HepG2 (cell line): ENCODE data around the gene GDNF. TPM values are rescaled to one million over a fixed set of nuclear protein-coding genes. Genes with fewer than 3 reads are reported as not detected.

ENCODE experiments used
- ATAC-seq: fragments of 200-7000 bp; cut with Tn5 transposase; 3 replicates; pipeline ENCODE4 v1.9.1; 2020; ENCODE audit warnings: mild to moderate bottlenecking, moderate library complexity
- BruUV-seq: library from RNA; stranded (reverse); fragments of 400-500 nt; replicated peaks from 2 replicates; lab custom pipeline; 2021; lab: Mats Ljungman, UMichigan
- CTCF ChIA-PET: fragments of 300-600 bp; formaldehyde crosslinking; extraction: SDS; loops from one replicate; lab custom pipeline; 2021; ENCODE audit warnings: low total read pairs, inconsistent platforms, low intra/inter-chr PET ratio; lab: Yijun Ruan, JAX
- POLR2A ChIA-PET: fragments of 350-600 bp; sonication (Branson Sonifier 250); formaldehyde crosslinking; loops from one replicate; lab custom pipeline; 2020; ENCODE audit warnings: antibody characterized with exemption, inconsistent platforms; lab: Yijun Ruan, JAX
- DNase-seq: peaks from one replicate; pipeline ENCODE4 v3.0.0-alpha.2; 2015; ENCODE audit warnings: low spot score
- FAIRE-seq: peaks from 3 replicates; lab custom pipeline; 2011; peaks lifted over from hg19 to GRCh38; lab: Jason Lieb, UNC
- H2AFZ ChIP-seq: one replicate; pipeline ENCODE4 v1.6.1; 2011; ENCODE audit warnings: low read length, inconsistent platforms
- H3K27ac ChIP-seq: fragments of 300-600 bp; 3 replicates; pipeline ENCODE4 v1.8.0; 2011; ENCODE audit warnings: mixed run types, mild to moderate bottlenecking, mixed read lengths, low read length, inconsistent platforms; ENCODE audit not compliant: insufficient read depth; ENCODE audit errors: extremely low read length
- H3K27me3 ChIP-seq, 2 experiments: fragments of 200-600 bp in 1 of 2; 2 replicates in 1 of 2; 3 replicates in 1 of 2; pipeline versions ENCODE4 v1.6.0 to v1.8.0; 2011; ENCODE audit warnings: low read length in 2 of 2, mild to moderate bottlenecking in 2 of 2, moderate library complexity in 2 of 2, inconsistent platforms in 1 of 2; ENCODE audit not compliant: insufficient read depth in 2 of 2, control insufficient read depth in 1 of 2
- H3K36me3 ChIP-seq, 2 experiments: fragments of 200-600 bp in 1 of 2; replicated peaks in 1 of 2; 2 replicates in 1 of 2; 3 replicates in 1 of 2; pipeline versions ENCODE4 v1.5.1 to v1.8.0; 2011; ENCODE audit warnings: low read length in 2 of 2, inconsistent platforms in 1 of 2; ENCODE audit not compliant: insufficient read depth in 2 of 2, control insufficient read depth in 1 of 2
- H3K4me1 ChIP-seq: 2 replicates; pipeline ENCODE4 v1.5.1; 2012; ENCODE audit warnings: low read length, inconsistent platforms; ENCODE audit not compliant: insufficient read depth
- H3K4me2 ChIP-seq: 2 replicates; pipeline ENCODE4 v1.6.0; 2011; ENCODE audit warnings: low read depth, low read length, inconsistent platforms
- H3K4me3 ChIP-seq, 3 experiments: fragments of 200-600 bp in 1 of 3; sonication (generic), shearing (Covaris generic) in 1 of 3; replicated peaks in 1 of 3; 2 replicates each; pipeline ENCODE4 v1.5.1; 2011 to 2016; ENCODE audit warnings: low read length in 3 of 3, inconsistent platforms in 2 of 3, low read depth in 2 of 3, mild to moderate bottlenecking in 2 of 3, control low read depth in 1 of 3, mixed read lengths in 1 of 3; ENCODE audit not compliant: insufficient read depth in 1 of 3
- H3K79me2 ChIP-seq: one replicate; pipeline ENCODE4 v1.6.1; 2011; ENCODE audit warnings: low read length, inconsistent platforms; ENCODE audit not compliant: insufficient read depth
- H3K9ac ChIP-seq: 2 replicates; pipeline ENCODE4 v1.6.0; 2011; ENCODE audit warnings: mild to moderate bottlenecking, low read depth, low read length, inconsistent platforms; ENCODE audit not compliant: insufficient read depth
- H3K9me3 ChIP-seq: 2 replicates; pipeline ENCODE4 v1.5.1; 2012; ENCODE audit warnings: mild to moderate bottlenecking, low read length
- H4K20me1 ChIP-seq: 2 replicates; pipeline ENCODE4 v1.6.0; 2011; ENCODE audit warnings: inconsistent platforms, mild to moderate bottlenecking, low read length, moderate library complexity; ENCODE audit not compliant: insufficient read depth
- CCAR2 ChIP-seq: fragments of 200-400 bp; formaldehyde crosslinking; optimal IDR thresholded peaks from 2 replicates; pipeline ENCODE3; 2018; ENCODE audit warnings: low read depth, mild to moderate bottlenecking, low read length, moderate library complexity
- CTCF ChIP-seq: sonication (generic); formaldehyde crosslinking; IDR thresholded peaks from 2 replicates; pipeline ENCODE4 v1.5.0; 2020; ENCODE audit warnings: mild to moderate bottlenecking, missing genetic modification reagents, moderate library complexity
- POGZ ChIP-seq: sonication (generic); formaldehyde crosslinking; IDR thresholded peaks from 2 replicates; pipeline ENCODE4 v1.4.0; 2020; ENCODE audit warnings: mild to moderate bottlenecking, missing genetic modification reagents
- STAG1 ChIP-seq: sonication (generic); formaldehyde crosslinking; IDR thresholded peaks from 2 replicates; pipeline ENCODE4 v1.4.0; 2020; ENCODE audit warnings: missing genetic modification reagents
- ZBTB33 ChIP-seq: sonication (generic); formaldehyde crosslinking; IDR thresholded peaks from 2 replicates; pipeline ENCODE4 v1.4.0; 2020; ENCODE audit warnings: missing genetic modification reagents
- ZNF17 ChIP-seq: sonication (generic); formaldehyde crosslinking; IDR thresholded peaks from 2 replicates; pipeline ENCODE4 v1.5.0; 2020; ENCODE audit warnings: mild to moderate bottlenecking, missing genetic modification reagents
- ZNF205 ChIP-seq: IDR thresholded peaks from 2 replicates; pipeline ENCODE4 v1.6.1; 2018; ENCODE audit warnings: missing biosample characterization, missing genetic modification reagents
- ZNF768 ChIP-seq: sonication (generic); formaldehyde crosslinking; IDR thresholded peaks from 2 replicates; pipeline ENCODE4 v1.4.0; 2020; ENCODE audit warnings: missing genetic modification reagents
- ZNF800 ChIP-seq: sonication (generic); formaldehyde crosslinking; IDR thresholded peaks from 2 replicates; pipeline ENCODE4 v1.4.0; 2020; ENCODE audit warnings: missing genetic modification reagents
- ZSCAN25 ChIP-seq: sonication (generic); formaldehyde crosslinking; IDR thresholded peaks from 2 replicates; pipeline ENCODE4 v1.8.0; 2022; ENCODE audit warnings: mild to moderate bottlenecking, missing genetic modification reagents
- WGBS: methylation state at CpG from one replicate; pipeline ENCODE4 v1.1.6; 2017; ENCODE audit warnings: low lambda C conversion rate; 5-methylcytosine and 5-hydroxymethylcytosine counted together
- in situ Hi-C: cut with HindIII; loops from 2 replicates; pipeline ENCODE4 v1.10.0; 2017; ENCODE audit warnings: low pct_unique_long_range_greater_than_20kb; ENCODE audit not compliant: extremely low pct_ligation_motif_present
- intact Hi-C: fragments of 100-400 bp; cut with micrococcal nuclease; formaldehyde crosslinking; loops from one replicate; pipeline ENCODE4 v1.10.0; 2022; ENCODE audit not compliant: unreplicated experiment
- polyA plus RNA-seq, 8 experiments: library from polyadenylated mRNA; depleted of rRNA in 3 of 8; stranded (reverse) in 7 of 8; unstranded in 1 of 8; fragments of >200 nt; fragmentation: Illumina TruSeq in 4 of 8; extraction: Trizol in 4 of 8; gene quantifications; 2 replicates each; pipeline versions ENCODE4 v1.2.1 to v1.2.3, GENCODE V29; 2011 to 2016; ENCODE audit warnings: low read depth in 4 of 8, missing spikeins in 1 of 8, mixed read lengths in 1 of 8; ENCODE audit not compliant: insufficient read depth in 1 of 8
- total RNA-seq, 5 experiments: library from RNA; depleted of rRNA; stranded (reverse); fragments of >200 nt; fragmentation: Illumina TruSeq; extraction: Trizol; gene quantifications; 2 replicates each; pipeline ENCODE4 v1.2.3, GENCODE V29; 2016; ENCODE audit warnings: low read depth in 1 of 5

Gene GDNF
- total and polyA plus RNA-seq, 2 of the 13 experiments (the other 11 are each of a cell fraction or from before 2014, with no cell fraction given), result 0.24 to 0.46 TPM

GRCh38 chr5:37837414-37838032 lies 2.3 kb downstream of the GDNF start:
- in situ Hi-C loops (loop anchor here (5.0 kb wide), 1 partner anchor 355 kb away; no protein-coding TSS in a partner anchor), intact Hi-C loops (no loop called here)
- no peak overlapping the region; the same call in 1 of the 2 replicates for H3K4me2 ChIP-seq
- H3K4me1 ChIP-seq, result peaks cover 25% of the 10 kb centered on the region
- H3K9me3 ChIP-seq, result no peaks in the 10 kb centered on the region
- FAIRE-seq (no peak), DNase-seq (no peak), ATAC-seq (no peak)
- H3K36me3 ChIP-seq, result no peaks in the 10 kb centered on the region
- ChIA-PET CTCF (interaction anchor here (1.5 kb wide), 1 partner anchor 356 kb away, joined by 4 read pairs; no protein-coding TSS in a partner anchor), POLR2A (no interaction called here)
- peak; percentile 41 for TF ChIP-seq CTCF
- peak; percentile 99 for TF ChIP-seq ZBTB33 (CRISPR knock-in tag)
- TF ChIP-seq CCAR2, result no peak
- no peak for TF ChIP-seq ZNF17
- TF ChIP-seq POGZ (CRISPR knock-in tag), result peak; percentile 40; the same call in 1 of the 2 replicates
- no peak for TF ChIP-seq ZSCAN25
- peak; percentile 28; the same call in 1 of the 2 replicates for TF ChIP-seq STAG1 (CRISPR knock-in tag)
- TF ChIP-seq ZNF768 (CRISPR knock-in tag), result peak; percentile 43; the same call in 1 of the 2 replicates
- no peak for TF ChIP-seq ZNF800
- TF ChIP-seq ZNF205 (CRISPR knock-in tag), result no peak
- peaks cover 6 to 60% of the 10 kb centered on the region in 2 experiments for H3K27me3 ChIP-seq
- H3K4me3 ChIP-seq, result no peak overlapping the region
- no peaks in the 10 kb centered on the region for H3K79me2 ChIP-seq
- no peaks in the 10 kb centered on the region for H4K20me1 ChIP-seq
- no peak overlapping the region for H2AFZ ChIP-seq
- H3K27ac ChIP-seq, result no peak overlapping the region
- no TSS peak for BruUV-seq
- no peak overlapping the region for H3K9ac ChIP-seq
- 85% methylated on average over 25 of the region's 38 CpGs for WGBS
